Esophagus muscularis mucosa (tissue), 3 donors: ENCODE results near the gene AVEN.

ENCODE experiments used
- POLR2A ChIP-seq: fragments of 450-650 bp; IDR thresholded peaks from one replicate; pipeline ENCODE4 v1.6.1; 2017; ENCODE audit warnings: antibody characterized with exemption, moderate library complexity, mild to moderate bottlenecking, low read depth
- POLR2AphosphoS5 ChIP-seq, 2 donors: sonication (generic); formaldehyde crosslinking; IDR thresholded peaks; one replicate each; pipeline ENCODE4 v1.6.1; 2017; ENCODE audit warnings: antibody characterized with exemption in 2 of 2
- TF ChIP-seq, protein P1 (sequence below), 3 experiments: fragments of 200-600 bp in 2 of 3; fragments of 450-650 bp in 1 of 3; sonication (generic) in 2 of 3; IDR thresholded peaks; one replicate each; pipeline ENCODE4 v1.5.1; 2017 to 2019; ENCODE audit warnings: antibody characterized with exemption in 3 of 3, mild to moderate bottlenecking in 2 of 3, moderate library complexity in 1 of 3

DNA sequence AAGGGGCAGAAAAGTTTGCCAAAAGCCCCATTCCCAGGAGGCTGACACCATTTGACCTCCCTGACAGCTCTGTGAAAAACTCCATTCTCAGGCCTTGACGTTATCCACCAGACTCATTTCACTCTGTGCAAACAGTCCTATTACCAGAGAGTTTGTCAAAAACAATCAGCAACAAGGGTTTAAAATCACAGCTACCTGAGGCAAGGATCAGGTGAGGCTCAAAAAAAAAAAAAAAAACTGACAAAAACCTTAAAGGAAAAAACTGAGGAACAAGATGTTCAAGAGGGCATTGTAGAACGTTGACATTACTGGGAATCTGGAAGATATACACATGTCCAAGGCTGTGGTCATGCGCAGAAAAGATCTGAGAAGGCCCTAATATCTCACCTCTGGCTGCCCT, 11.4 kb downstream of the AVEN start:
- TF ChIP-seq, protein P1, sequence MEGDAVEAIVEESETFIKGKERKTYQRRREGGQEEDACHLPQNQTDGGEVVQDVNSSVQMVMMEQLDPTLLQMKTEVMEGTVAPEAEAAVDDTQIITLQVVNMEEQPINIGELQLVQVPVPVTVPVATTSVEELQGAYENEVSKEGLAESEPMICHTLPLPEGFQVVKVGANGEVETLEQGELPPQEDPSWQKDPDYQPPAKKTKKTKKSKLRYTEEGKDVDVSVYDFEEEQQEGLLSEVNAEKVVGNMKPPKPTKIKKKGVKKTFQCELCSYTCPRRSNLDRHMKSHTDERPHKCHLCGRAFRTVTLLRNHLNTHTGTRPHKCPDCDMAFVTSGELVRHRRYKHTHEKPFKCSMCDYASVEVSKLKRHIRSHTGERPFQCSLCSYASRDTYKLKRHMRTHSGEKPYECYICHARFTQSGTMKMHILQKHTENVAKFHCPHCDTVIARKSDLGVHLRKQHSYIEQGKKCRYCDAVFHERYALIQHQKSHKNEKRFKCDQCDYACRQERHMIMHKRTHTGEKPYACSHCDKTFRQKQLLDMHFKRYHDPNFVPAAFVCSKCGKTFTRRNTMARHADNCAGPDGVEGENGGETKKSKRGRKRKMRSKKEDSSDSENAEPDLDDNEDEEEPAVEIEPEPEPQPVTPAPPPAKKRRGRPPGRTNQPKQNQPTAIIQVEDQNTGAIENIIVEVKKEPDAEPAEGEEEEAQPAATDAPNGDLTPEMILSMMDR (IDR thresholded peaks at IDR 0.05): no peak
- TF ChIP-seq POLR2A (no peak), POLR2AphosphoS5 (IDR thresholded peaks at IDR 0.05) (no peak)
